GM23338 (cell line): ENCODE data around the gene RFWD3. TPM values are rescaled to one million over a fixed set of nuclear protein-coding genes. Genes with fewer than 3 reads are reported as not detected.

Experiments
- ATAC-seq: fragments of 200-7000 bp; cut with Tn5 transposase; 3 replicates; pipeline ENCODE4 v1.9.1; 2020
- DNase-seq: peaks from one replicate; pipeline ENCODE4 v3.0.0-alpha.2; 2015; ENCODE audit warnings: low spot score
- H2AFZ ChIP-seq: fragments of 200-600 bp; sonication (generic); 2 replicates; pipeline ENCODE4 v1.8.0; 2016; ENCODE audit warnings: antibody characterized with exemption, mild to moderate bottlenecking, moderate library complexity
- H3F3A ChIP-seq: fragments of 200-600 bp; sonication (generic); replicated peaks from 2 replicates; pipeline ENCODE4 v1.8.0; 2017; ENCODE audit warnings: antibody characterized with exemption, mixed run types, low read depth
- H3K27ac ChIP-seq: fragments of 200-600 bp; sonication (generic); 2 replicates; pipeline ENCODE4 v1.6.1; 2016; ENCODE audit warnings: low read depth
- H3K27me3 ChIP-seq: fragments of 200-600 bp; sonication (generic); 2 replicates; pipeline ENCODE4 v1.8.0; 2016; ENCODE audit warnings: mild to moderate bottlenecking, mixed run types, moderate library complexity; ENCODE audit not compliant: insufficient read depth
- H3K36me3 ChIP-seq: fragments of 200-600 bp; sonication (generic); 2 replicates; pipeline ENCODE4 v1.8.0; 2016; ENCODE audit warnings: mild to moderate bottlenecking; ENCODE audit not compliant: insufficient read depth
- H3K4me1 ChIP-seq: fragments of 200-600 bp; sonication (generic); 2 replicates; pipeline ENCODE4 v1.8.0; 2016; ENCODE audit warnings: mild to moderate bottlenecking, moderate library complexity; ENCODE audit not compliant: insufficient read depth
- H3K4me2 ChIP-seq: fragments of 200-600 bp; sonication (generic); 2 replicates; pipeline ENCODE4 v1.7.1; 2017; ENCODE audit warnings: mixed run types
- H3K4me3 ChIP-seq: fragments of 200-600 bp; sonication (generic); 2 replicates; pipeline ENCODE4 v1.6.1; 2016; ENCODE audit warnings: mixed run types
- H3K79me2 ChIP-seq: fragments of 200-600 bp; sonication (generic); replicated peaks from 2 replicates; pipeline ENCODE4 v1.8.0; 2017; ENCODE audit warnings: mild to moderate bottlenecking; ENCODE audit not compliant: insufficient read depth
- H3K9me2 ChIP-seq: fragments of 200-600 bp; sonication (generic); 2 replicates; pipeline ENCODE4 v1.8.0; 2017; ENCODE audit not compliant: insufficient read depth
- H4K20me1 ChIP-seq: fragments of 200-600 bp; sonication (generic); replicated peaks from 2 replicates; pipeline ENCODE4 v1.8.0; 2017; ENCODE audit warnings: mild to moderate bottlenecking; ENCODE audit not compliant: insufficient read depth
- H3K27ac Mint-ChIP-seq: 2 replicates; pipeline ENCODE4 v1.8.0; 2020; ENCODE audit warnings: inconsistent platforms, mild to moderate bottlenecking, moderate library complexity, mixed read lengths
- H3K27me3 Mint-ChIP-seq: 3 replicates; pipeline ENCODE4 v1.8.0; 2022; ENCODE audit warnings: low read depth, mild to moderate bottlenecking, moderate library complexity, mixed read lengths, inconsistent platforms; ENCODE audit not compliant: insufficient read depth, poor library complexity
- H3K36me3 Mint-ChIP-seq: 3 replicates; pipeline ENCODE4 v1.8.0; 2021; ENCODE audit warnings: low read depth, mild to moderate bottlenecking, inconsistent platforms, moderate library complexity, mixed read lengths
- H3K4me1 Mint-ChIP-seq: 3 replicates; pipeline ENCODE4 v1.8.0; 2020; ENCODE audit warnings: mild to moderate bottlenecking, inconsistent platforms, mixed read lengths
- H3K4me3 Mint-ChIP-seq: 3 replicates; pipeline ENCODE4 v1.8.0; 2021; ENCODE audit warnings: moderate library complexity, mild to moderate bottlenecking, inconsistent platforms, mixed read lengths
- H3K9me3 Mint-ChIP-seq: 3 replicates; pipeline ENCODE4 v1.8.0; 2020; ENCODE audit warnings: moderate library complexity, mild to moderate bottlenecking, inconsistent platforms, mixed read lengths
- CREB1 ChIP-seq: fragments of 250-450 bp; sonication (Bioruptor Pico); IDR thresholded peaks from 2 replicates; pipeline ENCODE4 v1.5.0; 2020; ENCODE audit warnings: low read depth, mild to moderate bottlenecking, moderate library complexity
- ETS1 ChIP-seq: IDR thresholded peaks from 2 replicates; pipeline ENCODE4 v1.6.1; 2016; ENCODE audit warnings: antibody characterized with exemption
- EZH2 ChIP-seq: fragments of 200-600 bp; sonication (generic); IDR thresholded peaks from one replicate; pipeline ENCODE4 v1.8.0; 2017; ENCODE audit warnings: antibody characterized with exemption, mild to moderate bottlenecking, low read depth; ENCODE audit not compliant: unreplicated experiment
- EZH2phosphoT487 ChIP-seq: fragments of 200-600 bp; sonication (generic); IDR thresholded peaks from one replicate; pipeline ENCODE4 v1.8.1; 2018; ENCODE audit warnings: antibody characterized with exemption; ENCODE audit not compliant: unreplicated experiment
- JUNB ChIP-seq: IDR thresholded peaks from one replicate; pipeline ENCODE4 v1.6.1; 2016; ENCODE audit warnings: antibody characterized with exemption; ENCODE audit not compliant: unreplicated experiment
- NANOG ChIP-seq: IDR thresholded peaks from 2 replicates; pipeline ENCODE4 v1.6.1; 2016; ENCODE audit warnings: antibody characterized with exemption, borderline replicate concordance
- POLR2AphosphoS5 ChIP-seq: IDR thresholded peaks from 2 replicates; pipeline ENCODE4 v1.6.1; 2016; ENCODE audit warnings: antibody characterized with exemption, low read depth
- STAT1 ChIP-seq: IDR thresholded peaks from one replicate; pipeline ENCODE4 v1.6.1; 2016; ENCODE audit warnings: antibody characterized with exemption; ENCODE audit not compliant: unreplicated experiment
- ZNF331 ChIP-seq: fragments of 250-450 bp; sonication (Bioruptor Pico); IDR thresholded peaks from 2 replicates; pipeline ENCODE4 v1.5.0; 2020; ENCODE audit warnings: low read depth, mild to moderate bottlenecking, moderate library complexity
- polyA plus RNA-seq: library from polyadenylated mRNA; unstranded; fragments of >200 nt; fragmentation: Nextera tagmentation; extraction: Ambion mirVana; gene quantifications from 2 replicates; pipeline ENCODE4 v1.2.1, GENCODE V29; 2016
- total RNA-seq: library from RNA; depleted of rRNA; stranded (reverse); fragments of >200 nt; shearing (Covaris generic); gene quantifications from 2 replicates; pipeline ENCODE4 v1.2.3, GENCODE V29; 2014
- TF ChIP-seq, protein P1 (sequence below): fragments of 250-450 bp; sonication (Bioruptor Pico); IDR thresholded peaks from 2 replicates; pipeline ENCODE4 v1.5.0; 2020; ENCODE audit warnings: mild to moderate bottlenecking, moderate library complexity
- TF ChIP-seq, protein P2 (sequence below): IDR thresholded peaks from one replicate; pipeline ENCODE4 v1.6.1; 2018; ENCODE audit warnings: antibody characterized with exemption; ENCODE audit not compliant: unreplicated experiment

Gene RFWD3
- total and polyA plus RNA-seq, 2 experiments from 2014 or later, result 27.6 to 113 TPM

- TF ChIP-seq, protein P1, sequence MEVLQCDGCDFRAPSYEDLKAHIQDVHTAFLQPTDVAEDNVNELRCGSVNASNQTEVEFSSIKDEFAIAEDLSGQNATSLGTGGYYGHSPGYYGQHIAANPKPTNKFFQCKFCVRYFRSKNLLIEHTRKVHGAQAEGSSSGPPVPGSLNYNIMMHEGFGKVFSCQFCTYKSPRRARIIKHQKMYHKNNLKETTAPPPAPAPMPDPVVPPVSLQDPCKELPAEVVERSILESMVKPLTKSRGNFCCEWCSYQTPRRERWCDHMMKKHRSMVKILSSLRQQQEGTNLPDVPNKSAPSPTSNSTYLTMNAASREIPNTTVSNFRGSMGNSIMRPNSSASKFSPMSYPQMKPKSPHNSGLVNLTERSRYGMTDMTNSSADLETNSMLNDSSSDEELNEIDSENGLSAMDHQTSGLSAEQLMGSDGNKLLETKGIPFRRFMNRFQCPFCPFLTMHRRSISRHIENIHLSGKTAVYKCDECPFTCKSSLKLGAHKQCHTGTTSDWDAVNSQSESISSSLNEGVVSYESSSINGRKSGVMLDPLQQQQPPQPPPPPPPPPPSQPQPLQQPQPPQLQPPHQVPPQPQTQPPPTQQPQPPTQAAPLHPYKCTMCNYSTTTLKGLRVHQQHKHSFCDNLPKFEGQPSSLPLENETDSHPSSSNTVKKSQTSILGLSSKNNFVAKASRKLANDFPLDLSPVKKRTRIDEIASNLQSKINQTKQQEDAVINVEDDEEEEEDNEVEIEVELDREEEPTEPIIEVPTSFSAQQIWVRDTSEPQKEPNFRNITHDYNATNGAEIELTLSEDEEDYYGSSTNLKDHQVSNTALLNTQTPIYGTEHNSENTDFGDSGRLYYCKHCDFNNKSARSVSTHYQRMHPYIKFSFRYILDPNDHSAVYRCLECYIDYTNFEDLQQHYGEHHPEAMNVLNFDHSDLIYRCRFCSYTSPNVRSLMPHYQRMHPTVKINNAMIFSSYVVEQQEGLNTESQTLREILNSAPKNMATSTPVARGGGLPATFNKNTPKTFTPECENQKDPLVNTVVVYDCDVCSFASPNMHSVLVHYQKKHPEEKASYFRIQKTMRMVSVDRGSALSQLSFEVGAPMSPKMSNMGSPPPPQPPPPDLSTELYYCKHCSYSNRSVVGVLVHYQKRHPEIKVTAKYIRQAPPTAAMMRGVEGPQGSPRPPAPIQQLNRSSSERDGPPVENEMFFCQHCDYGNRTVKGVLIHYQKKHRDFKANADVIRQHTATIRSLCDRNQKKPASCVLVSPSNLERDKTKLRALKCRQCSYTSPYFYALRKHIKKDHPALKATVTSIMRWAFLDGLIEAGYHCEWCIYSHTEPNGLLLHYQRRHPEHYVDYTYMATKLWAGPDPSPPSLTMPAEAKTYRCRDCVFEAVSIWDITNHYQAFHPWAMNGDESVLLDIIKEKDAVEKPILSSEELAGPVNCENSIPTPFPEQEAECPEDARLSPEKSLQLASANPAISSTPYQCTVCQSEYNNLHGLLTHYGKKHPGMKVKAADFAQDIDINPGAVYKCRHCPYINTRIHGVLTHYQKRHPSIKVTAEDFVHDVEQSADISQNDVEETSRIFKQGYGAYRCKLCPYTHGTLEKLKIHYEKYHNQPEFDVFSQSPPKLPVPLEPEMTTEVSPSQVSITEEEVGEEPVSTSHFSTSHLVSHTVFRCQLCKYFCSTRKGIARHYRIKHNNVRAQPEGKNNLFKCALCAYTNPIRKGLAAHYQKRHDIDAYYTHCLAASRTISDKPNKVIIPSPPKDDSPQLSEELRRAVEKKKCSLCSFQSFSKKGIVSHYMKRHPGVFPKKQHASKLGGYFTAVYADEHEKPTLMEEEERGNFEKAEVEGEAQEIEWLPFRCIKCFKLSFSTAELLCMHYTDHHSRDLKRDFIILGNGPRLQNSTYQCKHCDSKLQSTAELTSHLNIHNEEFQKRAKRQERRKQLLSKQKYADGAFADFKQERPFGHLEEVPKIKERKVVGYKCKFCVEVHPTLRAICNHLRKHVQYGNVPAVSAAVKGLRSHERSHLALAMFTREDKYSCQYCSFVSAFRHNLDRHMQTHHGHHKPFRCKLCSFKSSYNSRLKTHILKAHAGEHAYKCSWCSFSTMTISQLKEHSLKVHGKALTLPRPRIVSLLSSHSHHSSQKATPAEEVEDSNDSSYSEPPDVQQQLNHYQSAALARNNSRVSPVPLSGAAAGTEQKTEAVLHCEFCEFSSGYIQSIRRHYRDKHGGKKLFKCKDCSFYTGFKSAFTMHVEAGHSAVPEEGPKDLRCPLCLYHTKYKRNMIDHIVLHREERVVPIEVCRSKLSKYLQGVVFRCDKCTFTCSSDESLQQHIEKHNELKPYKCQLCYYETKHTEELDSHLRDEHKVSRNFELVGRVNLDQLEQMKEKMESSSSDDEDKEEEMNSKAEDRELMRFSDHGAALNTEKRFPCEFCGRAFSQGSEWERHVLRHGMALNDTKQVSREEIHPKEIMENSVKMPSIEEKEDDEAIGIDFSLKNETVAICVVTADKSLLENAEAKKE (CRISPR knock-in tag), result no peak
- TF ChIP-seq JUNB (no peak), NANOG (no peak), EZH2 (no peak)
Observed at GRCh38 chr16:74605746-74606520, 60.7 kb downstream of the RFWD3 start (continued).

GRCh38 chr16:74605332-74605731, 61.3 kb downstream of the RFWD3 start:
- peaks cover 35% of the 10 kb centered on the region for H3K4me1 Mint-ChIP-seq
- ATAC-seq, result no peak
- H3K4me3 ChIP-seq, result peak overlapping the region; percentile 91
- no peaks in the 10 kb centered on the region for H3F3A ChIP-seq
- no peaks in the 10 kb centered on the region for H3K9me2 ChIP-seq
- H3K9me3 Mint-ChIP-seq, result no peaks in the 10 kb centered on the region
- H3K79me2 ChIP-seq, result peaks cover 64% of the 10 kb centered on the region
- H3K36me3 ChIP-seq, result no peaks in the 10 kb centered on the region
- peak overlapping the region; percentile 89 for H3K4me3 Mint-ChIP-seq
- H2AFZ ChIP-seq, result no peak overlapping the region
- DNase-seq, result no peak
- H3K4me1 ChIP-seq, result peaks cover 33% of the 10 kb centered on the region
- peaks cover 7% of the 10 kb centered on the region for H3K27me3 Mint-ChIP-seq
- no peaks in the 10 kb centered on the region; the same call in 1 of the 3 replicates for H3K36me3 Mint-ChIP-seq
- H3K27me3 ChIP-seq, result no peaks in the 10 kb centered on the region
- H3K4me2 ChIP-seq, result peak overlapping the region; percentile 97
- 0 out of 2 replicates have a peak overlapping the region, but pooled peaks have one; percentile 23 for H3K27ac ChIP-seq
- H3K27ac Mint-ChIP-seq, result no peak overlapping the region
- peaks cover 53% of the 10 kb centered on the region for H4K20me1 ChIP-seq
- TF ChIP-seq POLR2AphosphoS5, result no peak
- no peak for TF ChIP-seq STAT1
- no peak for TF ChIP-seq JUNB
- no peak for TF ChIP-seq ETS1
- TF ChIP-seq ZNF331 (CRISPR knock-in tag), result no peak
- TF ChIP-seq EZH2phosphoT487, result no peak
- TF ChIP-seq, protein P2, sequence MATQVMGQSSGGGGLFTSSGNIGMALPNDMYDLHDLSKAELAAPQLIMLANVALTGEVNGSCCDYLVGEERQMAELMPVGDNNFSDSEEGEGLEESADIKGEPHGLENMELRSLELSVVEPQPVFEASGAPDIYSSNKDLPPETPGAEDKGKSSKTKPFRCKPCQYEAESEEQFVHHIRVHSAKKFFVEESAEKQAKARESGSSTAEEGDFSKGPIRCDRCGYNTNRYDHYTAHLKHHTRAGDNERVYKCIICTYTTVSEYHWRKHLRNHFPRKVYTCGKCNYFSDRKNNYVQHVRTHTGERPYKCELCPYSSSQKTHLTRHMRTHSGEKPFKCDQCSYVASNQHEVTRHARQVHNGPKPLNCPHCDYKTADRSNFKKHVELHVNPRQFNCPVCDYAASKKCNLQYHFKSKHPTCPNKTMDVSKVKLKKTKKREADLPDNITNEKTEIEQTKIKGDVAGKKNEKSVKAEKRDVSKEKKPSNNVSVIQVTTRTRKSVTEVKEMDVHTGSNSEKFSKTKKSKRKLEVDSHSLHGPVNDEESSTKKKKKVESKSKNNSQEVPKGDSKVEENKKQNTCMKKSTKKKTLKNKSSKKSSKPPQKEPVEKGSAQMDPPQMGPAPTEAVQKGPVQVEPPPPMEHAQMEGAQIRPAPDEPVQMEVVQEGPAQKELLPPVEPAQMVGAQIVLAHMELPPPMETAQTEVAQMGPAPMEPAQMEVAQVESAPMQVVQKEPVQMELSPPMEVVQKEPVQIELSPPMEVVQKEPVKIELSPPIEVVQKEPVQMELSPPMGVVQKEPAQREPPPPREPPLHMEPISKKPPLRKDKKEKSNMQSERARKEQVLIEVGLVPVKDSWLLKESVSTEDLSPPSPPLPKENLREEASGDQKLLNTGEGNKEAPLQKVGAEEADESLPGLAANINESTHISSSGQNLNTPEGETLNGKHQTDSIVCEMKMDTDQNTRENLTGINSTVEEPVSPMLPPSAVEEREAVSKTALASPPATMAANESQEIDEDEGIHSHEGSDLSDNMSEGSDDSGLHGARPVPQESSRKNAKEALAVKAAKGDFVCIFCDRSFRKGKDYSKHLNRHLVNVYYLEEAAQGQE, result no peak
- TF ChIP-seq NANOG, result no peak
- TF ChIP-seq EZH2, result no peak
- TF ChIP-seq CREB1 (CRISPR knock-in tag), result no peak
